GM13976 (cell line): ENCODE measurements around the gene GP1BB.

Source experiments
- DNase-seq: peaks from one replicate; pipeline ENCODE4 v3.0.0; 2012; ENCODE audit warnings: low spot score
- in situ Hi-C: fragments of 300-500 bp; cut with MboI; formaldehyde crosslinking; loops from one replicate; pipeline ENCODE4 v1.12.0; 2022; ENCODE audit warnings: low sequenced_read_pairs, mixed read lengths, inconsistent platforms; ENCODE audit not compliant: unreplicated experiment
- TF ChIP-seq, protein P1 (sequence below): IDR thresholded peaks from 2 replicates; pipeline ENCODE4 v1.5.1; 2012; ENCODE audit warnings: borderline replicate concordance, mild to moderate bottlenecking; ENCODE audit not compliant: insufficient read depth; ENCODE audit errors: extremely low read depth, missing control alignments, control extremely low read depth

The GP1BB gene

DNA sequence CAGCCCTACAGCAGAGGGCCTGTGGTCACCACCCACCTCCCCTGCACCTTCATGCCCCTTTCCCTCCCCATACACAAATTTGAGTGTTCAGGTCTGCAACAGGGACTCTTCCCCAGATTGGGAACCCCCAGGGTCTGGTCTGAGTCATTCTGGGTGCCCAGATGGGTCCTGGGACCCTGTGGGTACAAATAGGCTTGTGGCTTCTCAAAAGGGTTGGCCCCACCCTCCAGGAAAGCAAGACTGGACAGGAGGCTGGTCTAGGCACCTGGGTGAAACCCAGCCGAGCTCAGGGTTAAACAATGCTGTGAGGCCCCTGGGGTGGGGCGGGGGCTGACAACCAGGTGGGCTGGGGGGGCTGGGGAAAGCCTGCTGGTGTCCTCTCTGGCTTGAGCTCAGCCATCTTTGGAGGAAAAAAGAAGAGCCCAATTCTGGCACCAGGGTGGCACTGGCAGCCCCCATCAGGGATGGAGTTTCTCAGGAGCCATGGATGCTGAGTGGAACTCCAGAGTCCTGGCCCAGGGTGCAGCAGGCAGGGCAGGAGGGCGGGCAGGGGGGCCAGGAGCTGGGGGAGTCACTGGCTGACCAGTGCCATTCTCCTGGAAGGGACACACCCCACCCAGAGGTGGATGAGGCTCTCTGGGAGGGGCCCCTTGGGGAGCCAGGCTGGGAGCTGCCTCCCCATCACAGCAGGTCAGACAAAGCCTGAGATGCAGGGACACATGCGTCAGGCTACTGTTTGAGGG lies 8.0 kb upstream of the GP1BB start:
- TF ChIP-seq, protein P1, sequence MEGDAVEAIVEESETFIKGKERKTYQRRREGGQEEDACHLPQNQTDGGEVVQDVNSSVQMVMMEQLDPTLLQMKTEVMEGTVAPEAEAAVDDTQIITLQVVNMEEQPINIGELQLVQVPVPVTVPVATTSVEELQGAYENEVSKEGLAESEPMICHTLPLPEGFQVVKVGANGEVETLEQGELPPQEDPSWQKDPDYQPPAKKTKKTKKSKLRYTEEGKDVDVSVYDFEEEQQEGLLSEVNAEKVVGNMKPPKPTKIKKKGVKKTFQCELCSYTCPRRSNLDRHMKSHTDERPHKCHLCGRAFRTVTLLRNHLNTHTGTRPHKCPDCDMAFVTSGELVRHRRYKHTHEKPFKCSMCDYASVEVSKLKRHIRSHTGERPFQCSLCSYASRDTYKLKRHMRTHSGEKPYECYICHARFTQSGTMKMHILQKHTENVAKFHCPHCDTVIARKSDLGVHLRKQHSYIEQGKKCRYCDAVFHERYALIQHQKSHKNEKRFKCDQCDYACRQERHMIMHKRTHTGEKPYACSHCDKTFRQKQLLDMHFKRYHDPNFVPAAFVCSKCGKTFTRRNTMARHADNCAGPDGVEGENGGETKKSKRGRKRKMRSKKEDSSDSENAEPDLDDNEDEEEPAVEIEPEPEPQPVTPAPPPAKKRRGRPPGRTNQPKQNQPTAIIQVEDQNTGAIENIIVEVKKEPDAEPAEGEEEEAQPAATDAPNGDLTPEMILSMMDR: no peak
- no peak for DNase-seq
- in situ Hi-C loops: no loop called here

DNA sequence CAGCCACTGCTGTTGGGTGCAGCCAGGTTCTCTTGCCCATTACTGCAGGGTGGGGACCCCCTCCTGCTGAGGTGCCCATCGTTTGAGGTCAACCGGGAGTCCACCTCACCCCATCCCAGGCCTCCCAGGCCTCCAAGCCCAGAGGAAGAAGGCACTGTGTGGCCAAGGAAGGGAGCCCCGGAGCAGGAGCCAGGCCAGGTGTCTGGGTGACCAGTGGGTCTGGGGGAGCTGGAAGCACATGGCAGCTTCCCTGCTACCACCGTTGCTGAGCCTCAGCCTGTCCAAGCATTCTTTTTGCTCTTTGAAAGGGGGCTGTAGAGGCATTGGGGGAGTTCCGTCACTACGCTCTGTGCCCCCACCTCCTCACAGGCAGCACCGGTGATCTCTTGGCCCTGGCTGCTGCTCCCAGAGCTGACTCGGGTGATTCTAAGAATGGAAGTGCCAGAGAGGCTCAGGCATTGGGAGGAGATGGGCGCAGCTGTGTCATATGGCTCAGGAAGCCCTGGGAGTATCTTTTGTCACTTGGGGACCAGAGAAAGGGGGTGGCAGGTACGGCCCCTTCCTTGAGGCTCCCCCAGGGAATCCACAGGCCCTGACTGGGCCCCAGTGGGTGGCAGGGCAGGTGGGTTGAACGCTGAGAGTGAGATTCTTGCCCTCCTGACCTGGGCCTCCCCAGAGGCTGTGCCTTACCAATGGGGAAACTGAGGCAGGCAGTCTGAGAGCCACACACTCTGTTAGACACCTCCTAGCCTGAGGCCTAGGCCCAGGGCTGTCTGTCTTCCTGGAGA lies 7.1 kb upstream of the GP1BB start:
- no peak for DNase-seq
- in situ Hi-C loops: no loop called here
- TF ChIP-seq, protein P1: no peak

DNA sequence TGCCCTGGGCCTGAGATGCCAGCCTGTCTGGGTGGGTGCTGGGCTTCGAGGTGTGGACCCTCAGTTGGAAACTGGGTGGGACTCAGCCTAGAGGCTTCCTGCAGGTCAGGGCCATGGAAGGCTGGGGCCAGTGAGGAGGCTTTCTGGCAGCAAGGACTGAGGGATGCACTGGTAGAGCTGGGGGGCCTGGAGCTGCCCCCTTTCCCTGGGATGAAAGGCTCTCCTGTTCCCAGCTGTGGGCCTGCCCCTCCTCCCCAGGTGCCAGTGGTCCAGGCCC lies 6.6 kb upstream of the GP1BB start:
- TF ChIP-seq, protein P1: no peak
- no peak for DNase-seq
- in situ Hi-C loops: no loop called here

DNA sequence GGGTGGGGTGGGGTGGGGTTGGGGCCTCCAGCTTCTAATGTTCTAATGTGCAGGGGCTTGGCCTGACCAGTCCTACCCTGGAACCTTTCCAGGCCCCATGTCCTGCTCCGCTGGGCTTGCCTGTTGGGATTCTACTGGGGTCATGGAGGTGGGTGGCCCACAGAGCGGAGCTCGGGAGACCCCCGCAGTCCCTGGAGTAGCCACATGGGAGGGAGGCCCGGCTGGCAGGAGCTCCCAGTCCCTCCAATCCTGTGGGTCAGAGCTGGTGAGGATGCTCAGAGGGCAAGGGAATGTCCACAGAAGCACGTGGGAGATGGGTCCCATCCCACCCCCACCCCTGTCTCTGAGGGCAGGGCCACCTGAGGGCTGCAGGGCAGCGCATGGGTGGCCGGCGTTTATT lies 6.2 kb upstream of the GP1BB start:
- TF ChIP-seq, protein P1: no peak
- in situ Hi-C loops: no loop called here
- no peak for DNase-seq

DNA sequence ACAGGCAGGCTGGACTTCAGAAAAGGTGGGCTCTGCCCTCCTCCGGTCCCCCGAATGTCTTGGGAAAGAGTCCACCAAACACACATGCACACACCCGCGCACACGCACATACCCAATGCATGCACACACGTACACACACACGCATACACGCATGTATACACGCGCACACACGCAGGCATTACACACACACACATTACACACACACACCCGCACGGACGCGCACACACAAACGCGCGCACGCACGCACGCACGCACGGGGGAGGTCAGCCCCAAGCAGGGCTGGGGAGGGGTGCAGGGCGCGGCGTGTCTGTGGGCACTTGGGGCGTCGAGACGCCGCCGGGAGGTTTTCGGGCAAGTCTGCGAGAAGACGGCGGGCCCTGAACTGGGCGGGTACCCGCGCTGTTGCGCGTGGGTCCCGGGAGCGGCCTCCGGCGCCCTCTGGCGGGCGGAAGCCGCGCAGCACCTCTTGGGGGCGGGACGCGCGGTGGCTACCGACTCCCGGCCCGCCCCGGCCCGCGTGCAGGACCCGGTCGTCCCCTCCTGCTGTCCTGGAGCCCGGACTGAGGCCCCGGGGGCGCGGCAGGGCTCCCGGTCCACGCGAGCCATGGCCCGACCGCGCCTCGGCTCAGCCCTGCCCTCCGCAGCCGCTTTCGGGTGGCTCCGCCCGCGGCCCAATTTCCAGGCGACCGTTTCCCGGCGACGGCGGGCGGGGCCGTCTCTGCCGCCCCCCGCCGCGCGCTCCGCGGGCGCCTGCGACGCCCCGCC lies 5.5 kb upstream of the GP1BB start:
- in situ Hi-C loops: no loop called here
- DNase-seq: peak; percentile 94

DNA sequence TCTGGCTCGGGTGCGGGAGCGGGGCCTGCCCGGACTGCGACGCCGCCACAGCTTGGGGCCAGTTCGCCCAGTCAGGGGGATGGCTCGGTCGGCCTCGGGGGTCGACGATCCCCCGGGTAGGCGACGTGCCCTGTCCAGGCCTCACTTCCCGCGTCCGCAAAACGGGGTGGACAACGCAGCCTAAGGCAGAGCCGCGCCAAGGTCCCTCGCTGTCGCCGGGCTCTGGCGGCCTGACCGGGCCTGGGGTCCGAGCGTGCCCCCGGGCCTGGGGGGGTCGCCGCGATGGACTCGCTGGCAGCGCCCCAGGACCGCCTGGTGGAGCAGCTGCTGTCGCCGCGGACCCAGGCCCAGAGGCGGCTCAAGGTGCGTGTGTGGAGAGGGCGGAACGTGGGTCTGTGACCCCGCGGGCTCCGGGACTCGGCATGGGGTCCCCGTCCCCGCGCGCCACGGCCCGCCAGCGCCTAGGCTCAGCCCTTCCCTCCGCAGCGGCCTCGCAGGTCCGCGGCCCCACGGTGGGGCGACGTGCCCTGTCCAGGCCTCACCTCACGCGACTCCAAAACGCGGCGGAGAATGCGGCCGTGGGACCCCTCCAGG lies 4.8 kb upstream of the GP1BB start:
- in situ Hi-C loops: no loop called here
- DNase-seq: no peak
- TF ChIP-seq, protein P1: no peak

More for the DNA sequence above, 5.5 kb upstream of the GP1BB start:
- TF ChIP-seq, protein P1: peak; percentile 98
